Measurements from ENCODE around the gene UBE2R2.

DNA sequence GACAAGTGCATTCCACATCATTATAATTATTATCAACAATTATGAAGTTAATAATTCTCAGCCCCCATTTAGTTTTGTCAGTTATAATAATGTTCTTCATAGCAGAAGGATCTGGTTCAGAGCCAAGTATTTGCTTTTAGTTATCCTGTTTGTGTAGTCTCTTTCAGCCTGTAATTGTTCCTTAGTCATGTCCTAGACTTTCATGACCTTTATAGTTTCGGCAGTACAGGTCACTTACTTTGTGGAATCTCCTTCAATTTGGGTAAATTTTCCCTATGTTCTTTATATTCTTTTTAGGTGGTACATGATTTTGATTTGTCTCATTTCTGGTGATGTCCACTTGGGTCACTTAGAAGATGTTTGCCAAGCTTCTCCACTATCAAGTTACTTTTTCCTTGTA, 34.3 kb downstream of the UBE2R2 start:
- no peak for TF ChIP-seq POLR2AphosphoS5 (IDR thresholded peaks at IDR 0.05; ENCODE audit: insufficient read depth, low read depth, low read length)
- TF ChIP-seq, protein P1, sequence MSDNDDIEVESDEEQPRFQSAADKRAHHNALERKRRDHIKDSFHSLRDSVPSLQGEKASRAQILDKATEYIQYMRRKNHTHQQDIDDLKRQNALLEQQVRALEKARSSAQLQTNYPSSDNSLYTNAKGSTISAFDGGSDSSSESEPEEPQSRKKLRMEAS (IDR thresholded peaks at IDR 0.05; ENCODE audit: insufficient read depth, insufficient read length): no peak
- no peak for TF ChIP-seq POLR2A (IDR thresholded peaks at IDR 0.05; ENCODE audit: low read depth, low read length)
- TF ChIP-seq, protein P2, sequence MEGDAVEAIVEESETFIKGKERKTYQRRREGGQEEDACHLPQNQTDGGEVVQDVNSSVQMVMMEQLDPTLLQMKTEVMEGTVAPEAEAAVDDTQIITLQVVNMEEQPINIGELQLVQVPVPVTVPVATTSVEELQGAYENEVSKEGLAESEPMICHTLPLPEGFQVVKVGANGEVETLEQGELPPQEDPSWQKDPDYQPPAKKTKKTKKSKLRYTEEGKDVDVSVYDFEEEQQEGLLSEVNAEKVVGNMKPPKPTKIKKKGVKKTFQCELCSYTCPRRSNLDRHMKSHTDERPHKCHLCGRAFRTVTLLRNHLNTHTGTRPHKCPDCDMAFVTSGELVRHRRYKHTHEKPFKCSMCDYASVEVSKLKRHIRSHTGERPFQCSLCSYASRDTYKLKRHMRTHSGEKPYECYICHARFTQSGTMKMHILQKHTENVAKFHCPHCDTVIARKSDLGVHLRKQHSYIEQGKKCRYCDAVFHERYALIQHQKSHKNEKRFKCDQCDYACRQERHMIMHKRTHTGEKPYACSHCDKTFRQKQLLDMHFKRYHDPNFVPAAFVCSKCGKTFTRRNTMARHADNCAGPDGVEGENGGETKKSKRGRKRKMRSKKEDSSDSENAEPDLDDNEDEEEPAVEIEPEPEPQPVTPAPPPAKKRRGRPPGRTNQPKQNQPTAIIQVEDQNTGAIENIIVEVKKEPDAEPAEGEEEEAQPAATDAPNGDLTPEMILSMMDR (IDR thresholded peaks at IDR 0.05; ENCODE audit: extremely low read depth in 1 of 2, insufficient read depth in 1 of 2, low read depth in 1 of 2, low read length in 2 of 2): no peak
- TF ChIP-seq FOS (IDR thresholded peaks at IDR 0.05; ENCODE audit: borderline replicate concordance, insufficient read depth, low read length): no peak
- TF ChIP-seq EZH2 (IDR thresholded peaks at IDR 0.05; ENCODE audit: borderline replicate concordance, low read depth, low read length, severe bottlenecking): no peak
- TF ChIP-seq GATA2 (IDR thresholded peaks at IDR 0.05; ENCODE audit: insufficient read depth, insufficient read length, low read depth, low read length): no peak
